ENCODE results near the gene APOBEC3B.
A peak's percentile ranks its signal among the peaks of the same experiment; 100 is the strongest.

Gene APOBEC3B

GRCh38 chr22:38953577-38954413 is 28.4 kb upstream of the APOBEC3B start:
- 85% methylated on average over 15 of the region's 15 CpGs for WGBS

GRCh38 chr22:38954414-38955043 is 27.6 kb upstream of the APOBEC3B start:
- Histone ChIP-seq H3K4ac (ENCODE audit: low read depth in 1 of 2, low read length in 2 of 2) (no peak overlapping the region), H4K91ac (ENCODE audit: low read length) (no peak overlapping the region), H3K9me3 (ENCODE audit: control insufficient read depth, low read length) (no peaks in the 10 kb centered on the region), H3K4me3 (ENCODE audit: insufficient read depth in 1 of 2, low read depth in 1 of 2, low read length in 2 of 2) (peak overlapping the region in 1 of 2 experiments; percentile 12), H2BK5ac (ENCODE audit: low read depth, low read length, poor library complexity, severe bottlenecking) (no peak overlapping the region), H3K79me1 (replicated peaks; ENCODE audit: low read length, poor library complexity, severe bottlenecking) (no peaks in the 10 kb centered on the region), H3K18ac (ENCODE audit: low read depth in 1 of 2, low read length in 2 of 2) (no peak overlapping the region), H2AK5ac (ENCODE audit: low read length, severe bottlenecking) (no peak overlapping the region), H2BK15ac (ENCODE audit: low read depth, poor library complexity, severe bottlenecking) (no peak overlapping the region), H2BK120ac (ENCODE audit: low read depth, low read length) (no peak overlapping the region), H3K27ac (ENCODE audit: low read length, poor library complexity, severe bottlenecking) (no peak overlapping the region), H3K4me2 (ENCODE audit: low read length, poor library complexity, severe bottlenecking) (no peak overlapping the region), H3K36me3 (ENCODE audit: control insufficient read depth in 1 of 2, insufficient read depth in 2 of 2, low read depth in 1 of 2, low read length in 2 of 2) (no peaks in the 10 kb centered on the region), H3K23ac (ENCODE audit: low read length in 2 of 2) (no peak overlapping the region), H3K27me3 (ENCODE audit: control insufficient read depth in 1 of 2, insufficient read depth in 1 of 2, low read length in 2 of 2) (peaks cover 80 to 88% of the 10 kb centered on the region in 2 experiments), H4K8ac (ENCODE audit: low read length) (no peak overlapping the region), H2AFZ (ENCODE audit: low read depth, low read length) (no peak overlapping the region), H2BK12ac (ENCODE audit: low read length in 2 of 2) (no peak overlapping the region), H3K14ac (ENCODE audit: low read length in 2 of 2) (no peak overlapping the region), H3K4me1 (ENCODE audit: control insufficient read depth, insufficient read depth, low read depth, low read length) (peaks cover 1% of the 10 kb centered on the region), H3K9ac (ENCODE audit: low read length) (no peak overlapping the region)
- DNase-seq, result no peak
- 78% methylated on average over 12 of the region's 13 CpGs for WGBS

More at GRCh38 chr22:38953577-38954413, 28.4 kb upstream of the APOBEC3B start:
- Histone ChIP-seq H3K27ac (ENCODE audit: low read length, poor library complexity, severe bottlenecking) (no peak overlapping the region), H4K8ac (ENCODE audit: low read length) (no peak overlapping the region), H2BK5ac (ENCODE audit: low read depth, low read length, poor library complexity, severe bottlenecking) (no peak overlapping the region), H3K9ac (ENCODE audit: low read length) (no peak overlapping the region), H2BK12ac (ENCODE audit: low read length in 2 of 2) (no peak overlapping the region), H3K4me1 (ENCODE audit: control insufficient read depth, insufficient read depth, low read depth, low read length) (peaks cover 1% of the 10 kb centered on the region), H2AFZ (ENCODE audit: low read depth, low read length) (no peak overlapping the region), H4K91ac (ENCODE audit: low read length) (no peak overlapping the region), H3K4ac (ENCODE audit: low read depth in 1 of 2, low read length in 2 of 2) (no peak overlapping the region), H3K18ac (ENCODE audit: low read depth in 1 of 2, low read length in 2 of 2) (no peak overlapping the region), H3K27me3 (ENCODE audit: control insufficient read depth in 1 of 2, insufficient read depth in 1 of 2, low read length in 2 of 2) (peaks cover 76 to 88% of the 10 kb centered on the region in 2 experiments), H2BK120ac (ENCODE audit: low read depth, low read length) (no peak overlapping the region), H2AK5ac (ENCODE audit: low read length, severe bottlenecking) (no peak overlapping the region), H2BK15ac (ENCODE audit: low read depth, poor library complexity, severe bottlenecking) (no peak overlapping the region), H3K36me3 (ENCODE audit: control insufficient read depth in 1 of 2, insufficient read depth in 2 of 2, low read depth in 1 of 2, low read length in 2 of 2) (no peaks in the 10 kb centered on the region), H3K79me1 (replicated peaks; ENCODE audit: low read length, poor library complexity, severe bottlenecking) (no peaks in the 10 kb centered on the region), H3K4me2 (ENCODE audit: low read length, poor library complexity, severe bottlenecking) (no peak overlapping the region), H3K14ac (ENCODE audit: low read length in 2 of 2) (peak overlapping the region in 1 of 2 experiments; percentile 11), H3K23ac (ENCODE audit: low read length in 2 of 2) (peak overlapping the region in 1 of 2 experiments; percentile 35), H3K4me3 (ENCODE audit: insufficient read depth in 1 of 2, low read depth in 1 of 2, low read length in 2 of 2) (no peak overlapping the region), H3K9me3 (ENCODE audit: control insufficient read depth, low read length) (no peaks in the 10 kb centered on the region)
- DNase-seq, result peak; percentile 7

- no peak overlapping the region for H4K8ac ChIP-seq (ENCODE audit: low read length)
- H2BK12ac ChIP-seq (ENCODE audit: low read length in 2 of 2), result no peak overlapping the region
- H3K23ac ChIP-seq (ENCODE audit: low read length in 2 of 2), result no peak overlapping the region
- H2AFZ ChIP-seq (ENCODE audit: low read depth, low read length), result no peak overlapping the region
- H4K91ac ChIP-seq (ENCODE audit: low read length), result no peak overlapping the region
- no peak overlapping the region for H2BK5ac ChIP-seq (ENCODE audit: low read depth, low read length, poor library complexity, severe bottlenecking)
- no peak overlapping the region for H2BK120ac ChIP-seq (ENCODE audit: low read depth, low read length)
- WGBS, result 67% methylated on average over 5 of the region's 5 CpGs
- DNase-seq, result no peak
- no peak overlapping the region for H3K27ac ChIP-seq (ENCODE audit: low read length, poor library complexity, severe bottlenecking)
- H3K4me3 ChIP-seq (ENCODE audit: insufficient read depth in 1 of 2, low read depth in 1 of 2, low read length in 2 of 2), result no peak overlapping the region
- H3K9me3 ChIP-seq (ENCODE audit: control insufficient read depth, low read length), result no peaks in the 10 kb centered on the region
- H2AK5ac ChIP-seq (ENCODE audit: low read length, severe bottlenecking), result no peak overlapping the region
- H3K18ac ChIP-seq (ENCODE audit: low read depth in 1 of 2, low read length in 2 of 2), result no peak overlapping the region
- no peak overlapping the region for H3K14ac ChIP-seq (ENCODE audit: low read length in 2 of 2)
- no peak overlapping the region for H3K4me2 ChIP-seq (ENCODE audit: low read length, poor library complexity, severe bottlenecking)
- no peak overlapping the region for H2BK15ac ChIP-seq (ENCODE audit: low read depth, poor library complexity, severe bottlenecking)
- peaks cover 1% of the 10 kb centered on the region for H3K4me1 ChIP-seq (ENCODE audit: control insufficient read depth, insufficient read depth, low read depth, low read length)
- H3K36me3 ChIP-seq (ENCODE audit: control insufficient read depth in 1 of 2, insufficient read depth in 2 of 2, low read depth in 1 of 2, low read length in 2 of 2), result no peaks in the 10 kb centered on the region
- no peak overlapping the region for H3K9ac ChIP-seq (ENCODE audit: low read length)
- peaks cover 75 to 83% of the 10 kb centered on the region in 2 experiments for H3K27me3 ChIP-seq (ENCODE audit: control insufficient read depth in 1 of 2, insufficient read depth in 1 of 2, low read length in 2 of 2)
- H3K4ac ChIP-seq (ENCODE audit: low read depth in 1 of 2, low read length in 2 of 2), result no peak overlapping the region
- H3K79me1 ChIP-seq (replicated peaks; ENCODE audit: low read length, poor library complexity, severe bottlenecking), result no peaks in the 10 kb centered on the region
Measured at GRCh38 chr22:38955250-38955905, 26.8 kb upstream of the APOBEC3B start.

- Histone ChIP-seq H3K14ac (ENCODE audit: low read length in 2 of 2) (no peak overlapping the region), H3K4me3 (ENCODE audit: insufficient read depth in 1 of 2, low read depth in 1 of 2, low read length in 2 of 2) (no peak overlapping the region), H3K4me1 (ENCODE audit: control insufficient read depth, insufficient read depth, low read depth, low read length) (no peaks in the 10 kb centered on the region), H3K27ac (ENCODE audit: low read length, poor library complexity, severe bottlenecking) (no peak overlapping the region), H3K36me3 (ENCODE audit: control insufficient read depth in 1 of 2, insufficient read depth in 2 of 2, low read depth in 1 of 2, low read length in 2 of 2) (no peaks in the 10 kb centered on the region), H2BK12ac (ENCODE audit: low read length in 2 of 2) (no peak overlapping the region), H2BK120ac (ENCODE audit: low read depth, low read length) (no peak overlapping the region), H3K27me3 (ENCODE audit: control insufficient read depth in 1 of 2, insufficient read depth in 1 of 2, low read length in 2 of 2) (peaks cover 70 to 78% of the 10 kb centered on the region in 2 experiments), H3K4ac (ENCODE audit: low read depth in 1 of 2, low read length in 2 of 2) (no peak overlapping the region), H3K23ac (ENCODE audit: low read length in 2 of 2) (no peak overlapping the region), H3K9ac (ENCODE audit: low read length) (no peak overlapping the region), H3K4me2 (ENCODE audit: low read length, poor library complexity, severe bottlenecking) (no peak overlapping the region), H4K91ac (ENCODE audit: low read length) (no peak overlapping the region), H2AK5ac (ENCODE audit: low read length, severe bottlenecking) (no peak overlapping the region), H3K18ac (ENCODE audit: low read depth in 1 of 2, low read length in 2 of 2) (no peak overlapping the region), H2BK15ac (ENCODE audit: low read depth, poor library complexity, severe bottlenecking) (no peak overlapping the region), H3K9me3 (ENCODE audit: control insufficient read depth, low read length) (no peaks in the 10 kb centered on the region), H2BK5ac (ENCODE audit: low read depth, low read length, poor library complexity, severe bottlenecking) (no peak overlapping the region), H4K8ac (ENCODE audit: low read length) (no peak overlapping the region), H2AFZ (ENCODE audit: low read depth, low read length) (no peak overlapping the region), H3K79me1 (replicated peaks; ENCODE audit: low read length, poor library complexity, severe bottlenecking) (no peaks in the 10 kb centered on the region)
- WGBS, result 74% methylated on average over 3 of the region's 3 CpGs
- DNase-seq, result no peak
Measured at GRCh38 chr22:38955926-38956325, 26.2 kb upstream of the APOBEC3B start.
